Caki2 (cell line): ENCODE measurements around the gene DND1. TPM values are rescaled to one million over a fixed set of nuclear protein-coding genes. Genes with fewer than 3 reads are reported as not detected.
"Not testable (repeated sequence)": the region's sequence is repeated elsewhere in the genome, so short reads cannot be mapped to it uniquely, and the experiment has no call there.

Source experiments
- DNase-seq: peaks from one replicate; pipeline ENCODE4 v3.0.0-alpha.2; 2015; ENCODE audit warnings: low read depth
- in situ Hi-C: cut with HindIII; loops from 2 replicates; pipeline ENCODE4 v1.10.0; 2016; ENCODE audit warnings: low sequenced_read_pairs, low pct_unique_long_range_greater_than_20kb, mixed read lengths
- total RNA-seq: library from RNA; depleted of rRNA; stranded (reverse); fragments of >200 nt; shearing (Covaris generic); gene quantifications from 2 replicates; pipeline ENCODE4 v1.2.3, GENCODE V29; 2014; ENCODE audit warnings: low replicate concordance

The DND1 gene
- total RNA-seq, 1 experiment from 2014 or later, result not detected

DNA sequence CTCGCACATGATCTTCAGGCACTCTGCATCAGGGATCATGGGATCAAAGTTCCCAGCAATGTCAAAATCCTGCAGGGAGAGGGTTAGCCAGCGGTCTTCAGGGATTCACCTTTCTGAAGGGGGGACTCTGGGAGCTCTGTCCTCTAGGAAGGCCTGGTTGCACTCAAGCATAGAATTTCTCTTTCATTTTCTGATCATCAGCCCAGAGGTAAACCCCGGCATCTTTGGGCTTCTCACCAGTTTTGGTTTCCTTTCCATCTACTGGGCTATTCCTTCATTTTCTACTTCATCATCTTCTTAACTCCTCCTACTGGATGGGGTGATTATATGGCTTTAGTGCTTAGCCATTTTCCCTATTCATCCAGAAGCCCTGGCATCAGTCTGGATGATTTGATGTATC lies 4.6 kb upstream of the DND1 start:
- no peak for DNase-seq
- in situ Hi-C loops, result no loop called here

- no peak for DNase-seq
- in situ Hi-C loops, result no loop called here
Observed at GRCh38 chr5:140674629-140675028, 1.3 kb upstream of the DND1 start.

DNA sequence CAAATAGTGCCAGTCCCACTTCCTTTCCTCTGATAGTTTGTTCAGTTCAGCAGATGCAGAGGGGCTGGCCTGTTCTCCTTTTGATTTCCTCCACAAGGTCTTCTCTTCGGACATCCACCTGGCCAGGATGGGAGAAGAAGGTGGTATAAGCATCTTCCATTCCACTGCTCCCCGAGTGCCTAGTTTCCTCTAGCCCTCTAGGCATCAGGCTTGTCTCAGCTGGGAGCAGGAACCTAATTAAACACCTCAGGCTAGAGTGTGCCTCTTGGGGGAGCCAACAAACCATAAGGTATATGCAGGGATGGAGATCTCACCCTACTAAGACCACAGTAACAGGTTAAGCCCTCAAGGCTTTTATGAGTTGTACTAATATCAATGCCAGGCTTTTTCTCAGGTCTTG lies 835 bp upstream of the DND1 start:
- DNase-seq, result no peak
- in situ Hi-C loops, result no loop called here

DNA sequence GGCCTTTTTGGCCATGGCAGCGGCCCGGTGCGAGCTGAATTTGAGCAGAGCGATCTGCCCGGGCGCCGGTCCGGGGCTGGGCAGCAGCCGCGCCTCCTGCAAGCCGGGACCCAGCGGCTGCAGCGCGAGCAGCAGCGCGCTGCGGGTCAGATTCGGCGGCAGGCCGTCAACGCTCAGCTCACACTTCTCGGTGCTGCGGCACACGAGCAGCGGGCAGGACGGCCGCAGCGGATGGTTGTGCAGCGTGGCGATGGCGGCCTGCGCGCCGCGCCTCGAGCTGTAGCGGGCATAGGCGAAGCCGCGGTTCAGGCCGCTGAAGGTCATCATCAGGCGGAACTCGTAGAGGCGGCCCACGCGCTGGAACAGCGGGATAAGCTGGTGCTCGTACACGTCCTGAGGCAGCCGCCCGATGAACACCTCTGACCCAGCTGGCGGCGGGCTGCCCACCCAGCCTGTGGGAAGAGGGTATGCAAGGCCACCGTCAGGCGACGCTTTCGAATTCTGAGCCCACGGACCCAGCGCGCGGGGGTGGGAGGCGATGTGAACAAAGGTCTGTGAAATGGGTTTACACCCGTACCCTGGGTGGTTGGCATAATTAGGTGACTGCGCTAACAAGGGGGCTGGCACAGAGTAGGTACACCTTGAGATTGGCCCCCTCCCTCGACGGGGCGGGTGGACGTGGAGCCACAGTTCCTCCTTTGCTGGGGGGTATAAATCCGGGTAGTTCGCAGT lies 755 bp downstream of the DND1 start:
- in situ Hi-C loops, result no loop called here
- DNase-seq, result no peak

GRCh38 chr5:140671472-140672125 lies 1.8 kb downstream of the DND1 start:
- in situ Hi-C loops, result no loop called here

GRCh38 chr5:140671035-140671434 lies 2.3 kb downstream of the DND1 start:
- in situ Hi-C loops, DNase-seq: not testable (repeated sequence)

More at GRCh38 chr5:140671472-140672125, 1.8 kb downstream of the DND1 start:
- no peak for DNase-seq

DNA sequence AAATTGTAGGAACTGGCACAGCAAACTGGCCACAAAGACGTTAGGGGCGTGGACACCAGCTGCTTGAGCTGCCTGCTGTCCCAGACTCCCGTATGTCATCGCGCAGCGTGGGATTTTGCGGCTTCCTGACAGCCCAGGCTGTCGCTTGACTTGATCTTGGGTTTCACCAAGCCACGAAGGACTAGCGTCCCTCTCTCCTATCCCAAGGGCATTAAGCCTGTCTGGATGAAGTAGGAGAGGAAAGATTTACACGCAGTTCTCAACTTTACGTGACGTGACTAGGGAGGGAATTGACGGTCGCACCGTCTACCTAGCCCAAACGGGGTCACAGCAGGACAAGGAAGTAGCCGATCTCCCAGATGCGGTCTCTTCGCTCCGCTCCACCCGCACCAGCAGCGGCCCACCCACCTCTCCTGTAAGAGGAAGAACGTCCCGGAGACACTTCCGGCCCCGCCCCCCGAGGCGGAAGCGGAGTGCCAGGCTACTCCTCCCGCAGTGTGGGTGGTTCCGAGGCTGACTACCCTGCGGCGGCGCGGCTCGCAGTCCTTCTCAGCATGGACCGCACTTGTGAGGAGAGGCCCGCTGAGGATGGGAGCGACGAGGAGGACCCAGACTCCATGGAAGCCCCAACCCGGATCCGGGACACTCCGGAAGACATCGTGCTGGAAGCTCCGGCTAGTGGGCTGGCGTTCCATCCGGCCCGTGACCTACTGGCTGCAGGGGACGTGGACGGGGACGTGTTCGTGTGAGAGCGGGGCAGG lies 8.8 kb downstream of the DND1 start, which contains the start of gene WDR55:
TSS of gene WDR55 (plus strand) at position 546 of the 761 bp plus-strand sequence. CDS start at position 555, 9 bp downstream.
- peak; percentile 90 for DNase-seq
- in situ Hi-C loops, result no loop called here

- in situ Hi-C loops, result no loop called here
- DNase-seq, result no peak
Observed at GRCh38 chr5:140664030-140664358, 9.4 kb downstream of the DND1 start.

- DNase-seq, in situ Hi-C loops: not testable (repeated sequence)
Observed at GRCh38 chr5:140660371-140660770, 13.0 kb downstream of the DND1 start.

DNA sequence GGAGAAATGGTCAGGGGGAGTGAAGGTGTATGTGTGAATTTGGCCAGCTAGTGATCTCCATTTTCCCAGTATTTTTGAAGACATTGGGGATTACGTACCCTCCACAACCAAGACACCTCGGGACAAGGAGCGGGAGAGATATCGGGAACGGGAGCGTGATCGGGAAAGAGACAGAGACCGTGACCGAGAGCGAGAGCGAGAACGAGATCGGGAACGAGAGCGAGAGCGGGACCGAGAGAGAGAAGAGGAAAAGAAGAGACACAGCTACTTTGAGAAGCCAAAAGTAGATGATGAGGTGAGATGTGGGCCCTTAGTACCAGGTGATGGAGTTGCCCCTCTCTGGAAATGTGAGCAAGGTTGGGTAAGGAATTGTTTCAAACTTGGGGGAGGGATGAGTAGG lies 14.5 kb downstream of the DND1 start:
- no peak for DNase-seq
- in situ Hi-C loops, result no loop called here

GRCh38 chr5:140647042-140647419 lies 26.3 kb downstream of the DND1 start:
- in situ Hi-C loops, result no loop called here
- DNase-seq, result no peak

- in situ Hi-C loops, result no loop called here
- DNase-seq, result no peak
Observed at GRCh38 chr5:140642718-140643117, 30.7 kb downstream of the DND1 start.

GRCh38 chr5:140641716-140642115 lies 31.7 kb downstream of the DND1 start:
- DNase-seq, result no peak
- in situ Hi-C loops, result no loop called here

GRCh38 chr5:140639148-140639981 lies 34.0 kb downstream of the DND1 start, which contains the start of gene TMCO6:
TMCO6 (plus strand) TSS chr5:140639451; CDS start chr5:140639528, 77 bp downstream.
- in situ Hi-C loops, result no loop called here
- peak; percentile 88 for DNase-seq

- in situ Hi-C loops, result not testable (repeated sequence)
Observed at GRCh38 chr5:140638898-140639147, 34.6 kb downstream of the DND1 start.

DNA sequence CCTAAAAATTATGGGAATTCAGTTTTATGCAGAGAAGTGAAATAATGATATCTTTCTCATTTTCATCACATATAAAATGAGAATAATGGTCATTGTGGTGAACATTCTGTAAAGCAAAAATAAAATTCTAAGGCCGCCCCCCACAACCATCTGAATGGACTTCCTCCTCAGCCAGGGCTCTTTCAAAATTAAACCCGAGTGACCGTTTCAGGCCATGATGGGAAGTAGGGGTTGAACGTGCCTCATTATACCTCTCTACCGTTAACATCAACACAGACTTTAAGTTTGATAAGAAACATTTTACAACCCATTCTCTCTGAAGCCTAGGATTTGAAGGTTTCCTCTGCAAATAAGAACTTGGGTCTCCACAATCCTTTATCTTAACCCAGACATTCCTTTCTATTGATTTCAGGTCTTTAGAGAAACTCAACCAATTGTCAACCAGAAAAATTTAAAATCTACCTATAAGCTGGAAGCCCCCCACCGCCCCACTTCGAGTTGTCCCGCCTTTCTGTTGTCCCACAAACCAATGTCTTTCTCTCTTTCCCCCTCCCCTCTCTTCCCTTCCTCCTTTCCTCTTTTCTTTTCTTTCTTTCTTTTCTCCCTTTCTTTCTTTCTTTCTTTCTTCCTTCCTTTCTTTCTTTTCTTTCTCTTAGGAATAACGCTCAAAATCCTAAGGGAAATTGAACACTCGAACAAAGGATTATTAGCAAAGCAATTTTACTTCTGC lies 35.8 kb downstream of the DND1 start:
- in situ Hi-C loops, result no loop called here
- DNase-seq, result no peak

More at GRCh38 chr5:140638898-140639147, 34.6 kb downstream of the DND1 start:
- DNase-seq, result not testable (repeated sequence)

GRCh38 chr5:140635291-140636257 lies 37.8 kb downstream of the DND1 start:
- in situ Hi-C loops, result no loop called here

More at GRCh38 chr5:140635291-140636257, 37.8 kb downstream of the DND1 start:
- no peak for DNase-seq
